Stimulated activated naive B cell treated with anti-CD40 and anti-IgM and Interleukin-4, amounts not matched to agents 10 μg/mL and 1 μg/mL and 100 μg/mL, for 72 hours (primary cell): ENCODE measurements around the gene GGCX.
A peak's percentile ranks its signal among the peaks of the same experiment; 100 is the strongest.
"Not testable (repeated sequence)": the region's sequence is repeated elsewhere in the genome, so short reads cannot be mapped to it uniquely, and the experiment has no call there.

ENCODE experiments used
- ATAC-seq, 2 donors: fragments of 150-1000 bp; cut with Tn5 transposase; replicated peaks; 2 replicates each; pipeline ENCODE4 v1.10.0; 2021; ENCODE audit warnings: moderate library complexity in 1 of 2
- DNase-seq: peaks from one replicate; pipeline ENCODE4 v3.0.0; 2021
- H3K27ac Mint-ChIP-seq: one replicate; pipeline ENCODE4 v1.8.0; 2022; ENCODE audit warnings: mild to moderate bottlenecking, mixed read lengths
- H3K27me3 Mint-ChIP-seq, 2 donors: one replicate each; pipeline ENCODE4 v1.8.0; 2022; ENCODE audit warnings: mixed read lengths in 2 of 2
- H3K36me3 Mint-ChIP-seq, 2 donors: one replicate each; pipeline ENCODE4 v1.8.0; 2022; ENCODE audit warnings: mixed read lengths in 2 of 2, mild to moderate bottlenecking in 1 of 2
- H3K4me1 Mint-ChIP-seq, 2 donors: one replicate each; pipeline ENCODE4 v1.8.0; 2022; ENCODE audit warnings: mixed read lengths in 2 of 2, mild to moderate bottlenecking in 1 of 2
- H3K4me3 Mint-ChIP-seq, 2 donors: one replicate each; pipeline ENCODE4 v1.8.0; 2022; ENCODE audit warnings: mild to moderate bottlenecking in 2 of 2, mixed read lengths in 2 of 2, moderate library complexity in 1 of 2
- H3K9me3 Mint-ChIP-seq, 2 donors: one replicate each; pipeline ENCODE4 v1.8.0; 2022; ENCODE audit warnings: mixed read lengths in 2 of 2, mild to moderate bottlenecking in 1 of 2

Gene GGCX

GRCh38 chr2:85547089-85547858 lies 14.0 kb downstream of the GGCX start:
- DNase-seq (no peak), ATAC-seq (no peak)
- H3K36me3 Mint-ChIP-seq, result peaks cover 31 to 51% of the 10 kb centered on the region in 2 donors
- peak overlapping the region; percentile 81 for H3K27ac Mint-ChIP-seq
- no peaks in the 10 kb centered on the region for H3K27me3 Mint-ChIP-seq
- no peaks in the 10 kb centered on the region for H3K9me3 Mint-ChIP-seq
- peaks cover 17 to 18% of the 10 kb centered on the region in 2 donors for H3K4me1 Mint-ChIP-seq
- no peak overlapping the region for H3K4me3 Mint-ChIP-seq

GRCh38 chr2:85545780-85546240 lies 15.5 kb downstream of the GGCX start:
- H3K27ac Mint-ChIP-seq, result peak overlapping the region; percentile 56
- DNase-seq, result no peak
- peak in 1 of 2 donors; percentile 10 for ATAC-seq
- no peak overlapping the region for H3K4me3 Mint-ChIP-seq
- no peaks in the 10 kb centered on the region for H3K9me3 Mint-ChIP-seq
- H3K27me3 Mint-ChIP-seq, result no peaks in the 10 kb centered on the region
- H3K4me1 Mint-ChIP-seq, result peaks cover 18 to 33% of the 10 kb centered on the region in 2 donors
- peaks cover 35 to 56% of the 10 kb centered on the region in 2 donors for H3K36me3 Mint-ChIP-seq

- Mint-ChIP-seq H3K27ac (peak overlapping the region; percentile 47), H3K36me3 (peaks cover 41 to 60% of the 10 kb centered on the region in 2 donors), H3K4me1 (peaks cover 23 to 39% of the 10 kb centered on the region in 2 donors)
- not testable (repeated sequence) for H3K4me3 Mint-ChIP-seq, H3K27me3 Mint-ChIP-seq, DNase-seq, ATAC-seq, H3K9me3 Mint-ChIP-seq
Measured at GRCh38 chr2:85544915-85545779, 16.1 kb downstream of the GGCX start.

GRCh38 chr2:85544254-85544691 lies 17.0 kb downstream of the GGCX start:
- Mint-ChIP-seq H3K27ac (peak overlapping the region; percentile 91), H3K36me3 (peaks cover 49 to 67% of the 10 kb centered on the region in 2 donors), H3K4me1 (peaks cover 23 to 41% of the 10 kb centered on the region in 2 donors)
- not testable (repeated sequence) for H3K9me3 Mint-ChIP-seq, DNase-seq, ATAC-seq, H3K27me3 Mint-ChIP-seq, H3K4me3 Mint-ChIP-seq

GRCh38 chr2:85542777-85543176 lies 18.5 kb downstream of the GGCX start:
- no peaks in the 10 kb centered on the region for H3K27me3 Mint-ChIP-seq
- ATAC-seq (no peak), DNase-seq (no peak)
- H3K4me1 Mint-ChIP-seq, result peaks cover 27 to 45% of the 10 kb centered on the region in 2 donors
- peak overlapping the region; percentile 34 to 56 for H3K4me3 Mint-ChIP-seq
- peak overlapping the region; percentile 82 for H3K27ac Mint-ChIP-seq
- H3K36me3 Mint-ChIP-seq, result peaks cover 51 to 75% of the 10 kb centered on the region in 2 donors
- no peaks in the 10 kb centered on the region for H3K9me3 Mint-ChIP-seq

- Mint-ChIP-seq H3K36me3 (peaks cover 51 to 74% of the 10 kb centered on the region in 2 donors), H3K27me3 (no peaks in the 10 kb centered on the region), H3K4me1 (peaks cover 30 to 50% of the 10 kb centered on the region in 2 donors), H3K27ac (peak overlapping the region; percentile 20), H3K9me3 (no peaks in the 10 kb centered on the region), H3K4me3 (peak overlapping the region; percentile 21 to 95)
- DNase-seq (no peak), ATAC-seq (no peak)
Measured at GRCh38 chr2:85541753-85542457, 19.4 kb downstream of the GGCX start.

GRCh38 chr2:85541262-85541661 lies 20.0 kb downstream of the GGCX start:
- DNase-seq (no peak), ATAC-seq (no peak)
- no peaks in the 10 kb centered on the region for H3K9me3 Mint-ChIP-seq
- H3K4me3 Mint-ChIP-seq, result peak overlapping the region; percentile 25 to 95
- H3K27ac Mint-ChIP-seq, result peak overlapping the region; percentile 42
- H3K36me3 Mint-ChIP-seq, result peaks cover 47 to 70% of the 10 kb centered on the region in 2 donors
- H3K27me3 Mint-ChIP-seq, result no peaks in the 10 kb centered on the region
- H3K4me1 Mint-ChIP-seq, result peaks cover 31 to 50% of the 10 kb centered on the region in 2 donors

GRCh38 chr2:85540133-85540648 lies 21.1 kb downstream of the GGCX start:
- DNase-seq, result no peak
- H3K4me1 Mint-ChIP-seq, result peaks cover 34 to 55% of the 10 kb centered on the region in 2 donors
- peaks cover 47 to 72% of the 10 kb centered on the region in 2 donors for H3K36me3 Mint-ChIP-seq

GRCh38 chr2:85539361-85540132 lies 21.7 kb downstream of the GGCX start:
- ATAC-seq (peak; percentile 42 to 51), DNase-seq (peak; percentile 66)
- H3K27me3 Mint-ChIP-seq, result no peaks in the 10 kb centered on the region
- H3K9me3 Mint-ChIP-seq, result no peaks in the 10 kb centered on the region
- peak overlapping the region; percentile 94 to 95 for H3K4me3 Mint-ChIP-seq
- peaks cover 34 to 56% of the 10 kb centered on the region in 2 donors for H3K4me1 Mint-ChIP-seq
- peak overlapping the region; percentile 98 for H3K27ac Mint-ChIP-seq
- H3K36me3 Mint-ChIP-seq, result peaks cover 47 to 71% of the 10 kb centered on the region in 2 donors

More at GRCh38 chr2:85540133-85540648, 21.1 kb downstream of the GGCX start:
- peak overlapping the region; percentile 98 for H3K27ac Mint-ChIP-seq
- no peak for ATAC-seq
- H3K27me3 Mint-ChIP-seq, result no peaks in the 10 kb centered on the region
- H3K4me3 Mint-ChIP-seq, result peak overlapping the region; percentile 94 to 95
- H3K9me3 Mint-ChIP-seq, result no peaks in the 10 kb centered on the region

- peak within 1 kb of the TSS; percentile 98 for H3K27ac Mint-ChIP-seq
- H3K4me1 Mint-ChIP-seq, result peaks cover 29 to 49% of the 10 kb centered on the region in 2 donors
- peak within 1 kb of the TSS; percentile 94 to 95 for H3K4me3 Mint-ChIP-seq
- peaks cover 41 to 64% of the 10 kb centered on the region in 2 donors for H3K36me3 Mint-ChIP-seq
- peak; percentile 79 to 87 for ATAC-seq
- no peaks in the 10 kb centered on the region for H3K27me3 Mint-ChIP-seq
- H3K9me3 Mint-ChIP-seq, result no peaks in the 10 kb centered on the region
- peak; percentile 89 for DNase-seq
Measured at GRCh38 chr2:85538507-85539360, 22.6 kb downstream of the GGCX start, which contains the start of gene MAT2A. Gene MAT2A, plus strand, starts transcription at chr2:85539168. Its CDS starts 120 bp downstream, at chr2:85539288.

- peak in 1 of 2 donors; percentile 11 for ATAC-seq
- H3K4me1 Mint-ChIP-seq, result peaks cover 25 to 44% of the 10 kb centered on the region in 2 donors
- H3K36me3 Mint-ChIP-seq, result peaks cover 34 to 57% of the 10 kb centered on the region in 2 donors
- H3K27me3 Mint-ChIP-seq, result no peaks in the 10 kb centered on the region
- DNase-seq, result peak; percentile 38
- H3K4me3 Mint-ChIP-seq, result peak overlapping the region; percentile 94 to 95
- peak overlapping the region; percentile 98 for H3K27ac Mint-ChIP-seq
- H3K9me3 Mint-ChIP-seq, result no peaks in the 10 kb centered on the region
Measured at GRCh38 chr2:85537600-85538506, 23.4 kb downstream of the GGCX start.
